Measurements from ENCODE around the gene UBASH3B.

- no peak for TF ChIP-seq SP1 (IDR thresholded peaks at IDR 0.05)
- TF ChIP-seq HDGF (IDR thresholded peaks at IDR 0.05; ENCODE audit: borderline replicate concordance) = no peak
- TF ChIP-seq TARDBP (IDR thresholded peaks at IDR 0.05) = no peak
- no peak for TF ChIP-seq ARNT (IDR thresholded peaks at IDR 0.05)
- no peak for TF ChIP-seq FOXA1 (IDR thresholded peaks at IDR 0.05)
- TF ChIP-seq PKNOX1 (IDR thresholded peaks at IDR 0.05) = no peak
- TF ChIP-seq BHLHE40 (IDR thresholded peaks at IDR 0.05; ENCODE audit: borderline replicate concordance) = no peak
- TF ChIP-seq FOXM1 (IDR thresholded peaks at IDR 0.05; ENCODE audit: borderline replicate concordance) = no peak
These were observed 21.0 kb upstream of the UBASH3B start for GRCh38 chr11:122634501-122634900.

All from HEK293T (cell line).